BJ (cell line): ENCODE measurements around the gene DNAJC11. TPM values are rescaled to one million over a fixed set of nuclear protein-coding genes. Genes with fewer than 3 reads are reported as not detected.

Source experiments
- CTCF ChIA-PET: fragments of 350-600 bp; formaldehyde crosslinking; extraction: SDS; loops from one replicate; lab custom pipeline; 2021; ENCODE audit warnings: antibody characterized with exemption, inconsistent platforms; lab: Yijun Ruan, JAX
- POLR2A ChIA-PET: fragments of 300-600 bp; sonication (Branson Sonifier 250); formaldehyde crosslinking; extraction: SDS; loops from one replicate; lab custom pipeline; 2021; ENCODE audit warnings: antibody characterized with exemption; lab: Charles Lee
- DNase-seq: peaks from one replicate; pipeline ENCODE4 v3.0.0-alpha.2; 2011; ENCODE audit warnings: low read depth
- H3K27me3 ChIP-seq: 2 replicates; pipeline ENCODE4 v1.6.0; 2011; ENCODE audit warnings: low read length; ENCODE audit not compliant: control insufficient read depth, insufficient read depth
- H3K36me3 ChIP-seq: 2 replicates; pipeline ENCODE4 v1.5.1; 2011; ENCODE audit warnings: low read length; ENCODE audit not compliant: control insufficient read depth, insufficient read depth
- H3K4me3 ChIP-seq: 2 replicates; pipeline ENCODE4 v1.5.1; 2011; ENCODE audit warnings: low read depth, mild to moderate bottlenecking, control low read depth, low read length
- polyA plus RNA-seq: library from polyadenylated mRNA; depleted of rRNA; stranded (reverse); fragments of >200 nt; gene quantifications from 2 replicates; pipeline ENCODE4 v1.2.3, GENCODE V29; 2011
- TF ChIP-seq, protein P1 (sequence below): IDR thresholded peaks from 2 replicates; pipeline ENCODE4 v1.5.1; 2011; ENCODE audit warnings: low read depth, mild to moderate bottlenecking, control low read depth, inconsistent platforms, low read length, moderate library complexity; ENCODE audit not compliant: insufficient read depth

DNAJC11 gene
- polyA plus RNA-seq, 1 experiment: 36.0 TPM

DNA sequence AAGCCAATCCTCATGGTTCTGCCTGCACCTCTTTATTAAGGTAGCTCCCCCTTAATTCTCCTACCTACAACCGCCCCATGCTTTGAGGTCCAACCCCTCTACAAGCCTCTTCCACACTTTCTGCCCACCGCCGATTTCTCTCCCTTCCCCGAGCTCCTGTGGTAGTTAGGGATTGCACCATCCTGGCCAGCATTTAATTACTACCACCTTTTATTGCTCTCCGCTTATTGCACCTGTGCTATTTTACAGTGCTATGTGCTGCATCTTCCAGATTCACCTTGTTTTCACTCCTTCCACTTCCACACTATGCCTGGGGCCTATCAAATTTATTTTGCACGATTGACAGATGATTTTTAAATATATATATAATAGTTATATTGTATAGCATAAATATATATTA is 29.3 kb upstream of the DNAJC11 start:
- TF ChIP-seq, protein P1, sequence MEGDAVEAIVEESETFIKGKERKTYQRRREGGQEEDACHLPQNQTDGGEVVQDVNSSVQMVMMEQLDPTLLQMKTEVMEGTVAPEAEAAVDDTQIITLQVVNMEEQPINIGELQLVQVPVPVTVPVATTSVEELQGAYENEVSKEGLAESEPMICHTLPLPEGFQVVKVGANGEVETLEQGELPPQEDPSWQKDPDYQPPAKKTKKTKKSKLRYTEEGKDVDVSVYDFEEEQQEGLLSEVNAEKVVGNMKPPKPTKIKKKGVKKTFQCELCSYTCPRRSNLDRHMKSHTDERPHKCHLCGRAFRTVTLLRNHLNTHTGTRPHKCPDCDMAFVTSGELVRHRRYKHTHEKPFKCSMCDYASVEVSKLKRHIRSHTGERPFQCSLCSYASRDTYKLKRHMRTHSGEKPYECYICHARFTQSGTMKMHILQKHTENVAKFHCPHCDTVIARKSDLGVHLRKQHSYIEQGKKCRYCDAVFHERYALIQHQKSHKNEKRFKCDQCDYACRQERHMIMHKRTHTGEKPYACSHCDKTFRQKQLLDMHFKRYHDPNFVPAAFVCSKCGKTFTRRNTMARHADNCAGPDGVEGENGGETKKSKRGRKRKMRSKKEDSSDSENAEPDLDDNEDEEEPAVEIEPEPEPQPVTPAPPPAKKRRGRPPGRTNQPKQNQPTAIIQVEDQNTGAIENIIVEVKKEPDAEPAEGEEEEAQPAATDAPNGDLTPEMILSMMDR: no peak
- Histone ChIP-seq H3K36me3 (no peaks in the 10 kb centered on the region), H3K4me3 (no peak overlapping the region), H3K27me3 (no peaks in the 10 kb centered on the region)
- POLR2A ChIA-PET: no interaction called here
- DNase-seq: no peak
- CTCF ChIA-PET: interaction anchor here (0.8 kb wide), 1 partner anchor 11 kb away, joined by 4 read pairs; no protein-coding TSS in a partner anchor

DNA sequence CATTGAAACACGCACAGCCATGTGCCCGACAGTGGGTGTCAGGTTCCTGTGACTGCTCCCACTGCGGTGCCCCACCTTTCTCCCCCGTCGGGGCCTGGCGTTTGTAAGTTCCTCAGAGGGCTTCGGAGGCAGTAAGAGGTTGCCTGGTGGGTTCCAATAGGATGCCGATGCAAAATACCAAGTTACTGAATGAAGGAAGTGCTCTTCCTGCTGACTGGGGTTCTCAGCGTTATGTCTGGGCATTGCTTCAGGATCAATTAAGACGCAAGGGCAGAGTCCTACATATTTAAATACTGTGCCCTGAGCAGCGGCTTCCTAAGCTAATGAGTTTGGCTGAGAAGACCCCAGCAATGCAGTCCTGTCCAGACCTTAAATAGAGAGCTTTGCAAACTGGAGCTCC is 28.9 kb upstream of the DNAJC11 start:
- DNase-seq: no peak
- no peaks in the 10 kb centered on the region for H3K36me3 ChIP-seq
- ChIA-PET CTCF (interaction anchor here (0.8 kb wide), 1 partner anchor 11 kb away, joined by 4 read pairs; no protein-coding TSS in a partner anchor), POLR2A (no interaction called here)
- H3K27me3 ChIP-seq: no peaks in the 10 kb centered on the region
- TF ChIP-seq, protein P1: no peak
- no peak overlapping the region for H3K4me3 ChIP-seq

DNA sequence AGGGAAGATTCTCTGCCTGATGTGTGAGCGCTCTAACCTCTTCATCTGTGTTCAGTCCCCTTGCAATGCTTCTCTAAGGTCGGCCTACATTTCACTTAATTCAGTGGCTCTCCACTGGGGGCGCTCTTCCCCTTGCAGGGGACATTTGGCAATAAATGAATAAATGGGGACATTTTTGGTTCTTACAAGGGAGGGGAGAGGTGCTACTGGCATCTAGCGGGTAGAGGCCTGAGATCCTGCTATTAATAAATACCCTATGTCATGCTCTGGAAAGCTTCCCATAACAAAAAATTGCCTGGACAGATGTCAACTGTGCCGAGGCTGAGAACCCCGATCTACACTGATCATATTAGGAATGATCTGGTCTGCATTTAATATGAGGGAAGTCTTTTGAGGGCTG is 25.9 kb upstream of the DNAJC11 start:
- Histone ChIP-seq H3K4me3 (no peak overlapping the region), H3K36me3 (no peaks in the 10 kb centered on the region), H3K27me3 (no peaks in the 10 kb centered on the region)
- no peak for DNase-seq
- TF ChIP-seq, protein P1: peak; percentile 87
- ChIA-PET POLR2A (no interaction called here), CTCF (interaction anchor here (0.6 to 3.6 kb wide), 6 partner anchors 9 to 151 kb away, joined by 3 to 19 read pairs (median 4); no protein-coding TSS in a partner anchor)

DNA sequence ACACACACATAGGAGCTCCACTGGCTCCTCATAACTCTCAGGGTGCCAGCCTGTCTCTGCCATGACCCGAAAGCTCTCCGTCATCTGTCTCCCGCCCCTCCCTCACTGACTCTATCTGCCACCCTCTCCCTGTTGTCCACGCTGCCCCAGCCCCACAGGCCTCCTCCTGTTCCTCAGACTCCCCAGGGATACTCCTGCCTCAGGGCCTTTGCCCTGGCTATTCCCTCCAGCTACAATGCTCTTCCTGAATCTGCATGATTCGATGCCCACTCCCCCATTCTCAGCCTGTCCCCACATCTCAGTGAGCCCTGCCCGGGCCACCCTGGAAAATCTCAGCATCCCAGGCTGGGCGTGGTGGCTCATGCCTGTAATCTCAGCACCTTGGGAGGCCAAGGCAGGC is 24.6 kb upstream of the DNAJC11 start:
- no peaks in the 10 kb centered on the region for H3K27me3 ChIP-seq
- no peak overlapping the region for H3K4me3 ChIP-seq
- ChIA-PET CTCF (interaction anchor here (0.7 to 3.6 kb wide), 4 partner anchors 10 to 393 kb away, joined by 3 to 19 read pairs (median 4); no protein-coding TSS in a partner anchor), POLR2A (no interaction called here)
- H3K36me3 ChIP-seq: no peaks in the 10 kb centered on the region
- no peak for DNase-seq
- TF ChIP-seq, protein P1: no peak

DNA sequence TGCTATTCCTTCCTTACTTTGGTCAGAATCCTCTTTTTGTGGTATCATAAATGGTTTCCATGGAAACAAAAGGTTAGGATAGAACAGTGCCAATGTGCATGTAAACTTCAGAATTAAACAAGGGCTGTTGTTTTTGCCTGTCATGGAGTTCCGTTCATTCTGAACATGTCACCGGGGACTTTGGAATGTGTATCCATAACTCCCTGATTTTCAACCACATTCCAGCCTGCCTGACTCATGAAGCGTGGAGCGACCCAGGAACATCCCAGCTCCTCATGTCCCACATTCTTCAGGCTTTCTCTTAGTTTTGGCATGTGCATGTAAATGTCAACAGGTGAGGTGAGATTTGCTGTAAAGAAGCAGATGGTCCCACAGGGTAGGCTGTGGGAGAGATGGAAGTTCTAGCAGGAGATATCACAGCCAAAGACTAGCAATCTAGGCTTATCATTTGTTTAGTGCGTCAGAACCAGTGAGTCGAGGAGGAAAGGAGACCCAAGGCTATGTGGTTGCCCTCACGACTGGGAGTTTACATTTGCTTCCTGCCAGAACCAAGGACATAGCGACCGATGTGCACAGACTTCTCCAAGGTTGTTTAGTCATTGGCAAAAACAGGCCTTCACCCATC is 23.0 kb upstream of the DNAJC11 start:
- ChIA-PET CTCF (interaction anchor here (1.7 to 3.9 kb wide), 2 partner anchors 23 to 346 kb away, joined by 5 to 17 read pairs; partner anchors contain the start of gene DNAJC11), POLR2A (no interaction called here)
- DNase-seq: peak; percentile 70
- H3K4me3 ChIP-seq: no peak overlapping the region
- TF ChIP-seq, protein P1: no peak
- no peaks in the 10 kb centered on the region for H3K36me3 ChIP-seq
- no peaks in the 10 kb centered on the region for H3K27me3 ChIP-seq
